HK-2 (cell line): ENCODE results near the gene ARHGEF6.

ENCODE experiments used
- DNase-seq: peaks from one replicate; pipeline ENCODE4 v3.0.0-alpha.2; 2018; ENCODE audit not compliant: unreplicated experiment

ARHGEF6 gene

GRCh38 chrX:136646602-136647239, 134.0 kb downstream of the ARHGEF6 start:
- no peak for DNase-seq

- no peak for DNase-seq
These were observed 137.5 kb downstream of the ARHGEF6 start for GRCh38 chrX:136643243-136643642.

- no peak for DNase-seq
These were observed 141.1 kb downstream of the ARHGEF6 start for GRCh38 chrX:136639506-136640176.

GRCh38 chrX:136636121-136636520, 144.6 kb downstream of the ARHGEF6 start:
- no peak for DNase-seq

- DNase-seq, result no peak
These were observed 145.5 kb downstream of the ARHGEF6 start for GRCh38 chrX:136635235-136635634.

- no peak for DNase-seq
These were observed 149.9 kb downstream of the ARHGEF6 start for GRCh38 chrX:136630881-136631280.

- DNase-seq, result no peak
These were observed 151.5 kb downstream of the ARHGEF6 start for GRCh38 chrX:136629084-136629750.

- DNase-seq, result no peak
These were observed 153.3 kb downstream of the ARHGEF6 start for GRCh38 chrX:136627409-136627808.

GRCh38 chrX:136626891-136627290, 153.8 kb downstream of the ARHGEF6 start:
- DNase-seq, result no peak

- no peak for DNase-seq
These were observed 154.5 kb downstream of the ARHGEF6 start for GRCh38 chrX:136626237-136626636.

- DNase-seq, result no peak
These were observed 155.5 kb downstream of the ARHGEF6 start for GRCh38 chrX:136625246-136625645.

- no peak for DNase-seq
These were observed 157.3 kb downstream of the ARHGEF6 start for GRCh38 chrX:136623396-136623795.

GRCh38 chrX:136622568-136622967, 158.2 kb downstream of the ARHGEF6 start:
- no peak for DNase-seq

GRCh38 chrX:136620780-136621179, 160.0 kb downstream of the ARHGEF6 start:
- no peak for DNase-seq

GRCh38 chrX:136619899-136620505, 160.7 kb downstream of the ARHGEF6 start:
- DNase-seq, result no peak

GRCh38 chrX:136616987-136617685, 163.6 kb downstream of the ARHGEF6 start:
- no peak for DNase-seq
